Sigmoid colon (tissue), 7 donors: Measurements from ENCODE around the gene PRKRIP1. TPM values are rescaled to one million over a fixed set of nuclear protein-coding genes. Genes with fewer than 3 reads are reported as not detected.

Source experiments
- DNase-seq: peaks from one replicate; pipeline ENCODE4 v3.0.0-alpha.2; 2019
- H3K27ac ChIP-seq, 4 donors: fragments of 200-600 bp; sonication (generic); one replicate each; pipeline ENCODE4 v1.5.1; 2016 to 2019; ENCODE audit warnings: mild to moderate bottlenecking in 1 of 4
- H3K27me3 ChIP-seq, 3 donors: fragments of 200-600 bp; sonication (generic); one replicate each; pipeline ENCODE4 v1.5.1; 2019; ENCODE audit warnings: mild to moderate bottlenecking in 1 of 3
- H3K36me3 ChIP-seq, 4 donors: fragments of 200-600 bp; sonication (generic); one replicate each; pipeline ENCODE4 v1.5.1; 2016 to 2019
- H3K4me1 ChIP-seq, 4 donors: fragments of 200-600 bp; sonication (generic); one replicate each; pipeline ENCODE4 v1.5.1; 2017 to 2019
- H3K4me3 ChIP-seq, 4 donors: fragments of 200-600 bp; sonication (generic); one replicate each; pipeline ENCODE4 v1.5.1; 2017 to 2019; ENCODE audit warnings: mild to moderate bottlenecking in 2 of 4, moderate library complexity in 1 of 4
- H3K9me3 ChIP-seq, 4 donors: fragments of 200-600 bp in 3 of 4; sonication (generic) in 3 of 4; one replicate each; pipeline versions ENCODE4 v1.5.1 to v1.6.1; 2013 to 2019
- CTCF ChIP-seq, 4 experiments: fragments of 450-650 bp in 3 of 4; fragments of 200-600 bp in 1 of 4; IDR thresholded peaks; one replicate each; pipeline ENCODE4 v1.5.1; 2016 to 2019; ENCODE audit warnings: antibody characterized with exemption in 4 of 4, mild to moderate bottlenecking in 3 of 4, moderate library complexity in 2 of 4
- EP300 ChIP-seq, 4 donors: sonication (generic); formaldehyde crosslinking; IDR thresholded peaks; one replicate each; pipeline ENCODE4 v1.6.1; 2017; ENCODE audit warnings: antibody characterized with exemption in 4 of 4
- POLR2A ChIP-seq, 2 donors: fragments of 450-650 bp; IDR thresholded peaks; one replicate each; pipeline ENCODE4 v1.6.1; 2016; ENCODE audit warnings: antibody characterized with exemption in 2 of 2, mild to moderate bottlenecking in 2 of 2, moderate library complexity in 2 of 2
- POLR2AphosphoS5 ChIP-seq, 4 donors: sonication (generic); formaldehyde crosslinking; IDR thresholded peaks; one replicate each; pipeline ENCODE4 v1.6.1; 2017; ENCODE audit warnings: antibody characterized with exemption in 4 of 4
- WGBS, 2 donors: extraction: QIAGEN DNeasy Blood & Tissue Kit; methylation state at CpG; one replicate each; pipeline ENCODE4 v1.1.7; 2013; 5-methylcytosine and 5-hydroxymethylcytosine counted together
- intact Hi-C: fragments of 100-400 bp; cut with DNase I; formaldehyde crosslinking; loops from one replicate; pipeline ENCODE4 v1.15.1; 2023
- polyA plus RNA-seq, 3 donors: library from polyadenylated mRNA; stranded (reverse); fragments of 200-250 nt; gene quantifications; one replicate each; pipeline ENCODE4 v1.2.3, GENCODE V29; 2013
- total RNA-seq, 4 donors: library from RNA; depleted of rRNA; stranded (reverse); fragments of >200 nt; gene quantifications; one replicate each; pipeline ENCODE4 v1.1.0, GENCODE V29; 2016
- donor health status: healthy with polysubstance abuse.
- donor health status: Bipolar disorder and iron deficiency.
- donor health status: healthy.

The PRKRIP1 gene
- total and polyA plus RNA-seq, 7 donors: 9.0 to 29.9 (median 24.1) TPM

- WGBS, 2 donors: 71 to 86% methylated on average over 5 of the region's 5 CpGs
- H3K27me3 ChIP-seq: no peaks in the 10 kb centered on the region
- H3K9me3 ChIP-seq: no peaks in the 10 kb centered on the region
- no peak overlapping the region for H3K4me3 ChIP-seq
- peak overlapping the region in 2 of 4 donors; percentile 32 to 47 for H3K27ac ChIP-seq
- TF ChIP-seq EP300 (IDR thresholded peaks at IDR 0.05) (no peak), POLR2A (IDR thresholded peaks at IDR 0.05) (no peak), CTCF (IDR thresholded peaks at IDR 0.05) (no peak), POLR2AphosphoS5 (IDR thresholded peaks at IDR 0.05) (no peak)
- H3K4me1 ChIP-seq: peaks cover 0 to 10% (median 8%) of the 10 kb centered on the region in 4 donors
- DNase-seq: no peak
- intact Hi-C loops: no loop called here
- peaks cover 0 to 52% (median 24%) of the 10 kb centered on the region in 4 donors for H3K36me3 ChIP-seq
Measured at GRCh38 chr7:102427019-102427405, 30.8 kb downstream of the PRKRIP1 start.

GRCh38 chr7:102429141-102429899 lies 33.2 kb downstream of the PRKRIP1 start:
- Histone ChIP-seq H3K4me1 (peaks cover 0 to 28% (median 25%) of the 10 kb centered on the region in 4 donors), H3K9me3 (no peaks in the 10 kb centered on the region), H3K36me3 (peaks cover 0 to 32% (median 21%) of the 10 kb centered on the region in 4 donors), H3K4me3 (no peak overlapping the region), H3K27me3 (no peaks in the 10 kb centered on the region), H3K27ac (no peak overlapping the region)
- no peak for DNase-seq
- WGBS, 2 donors: 95 to 97% methylated on average over 10 of the region's 10 CpGs
- intact Hi-C loops: no loop called here
- no peak for TF ChIP-seq POLR2A (IDR thresholded peaks at IDR 0.05)
- no peak for TF ChIP-seq EP300 (IDR thresholded peaks at IDR 0.05)
- TF ChIP-seq CTCF (IDR thresholded peaks at IDR 0.05): no peak

GRCh38 chr7:102431617-102432298 lies 35.6 kb downstream of the PRKRIP1 start:
- peaks cover 0 to 30% (median 29%) of the 10 kb centered on the region in 4 donors for H3K4me1 ChIP-seq
- no peak for TF ChIP-seq POLR2AphosphoS5 (IDR thresholded peaks at IDR 0.05)
- TF ChIP-seq POLR2A (IDR thresholded peaks at IDR 0.05): no peak
- TF ChIP-seq EP300 (IDR thresholded peaks at IDR 0.05): no peak
- no peak for TF ChIP-seq CTCF (IDR thresholded peaks at IDR 0.05)

GRCh38 chr7:102432442-102433218 lies 36.5 kb downstream of the PRKRIP1 start:
- H3K36me3 ChIP-seq: no peaks in the 10 kb centered on the region
- intact Hi-C loops: no loop called here
- peak overlapping the region; percentile 50 to 75 (median 64) for H3K27ac ChIP-seq
- TF ChIP-seq POLR2AphosphoS5 (IDR thresholded peaks at IDR 0.05) (no peak), POLR2A (IDR thresholded peaks at IDR 0.05) (no peak), EP300 (IDR thresholded peaks at IDR 0.05) (no peak), CTCF (IDR thresholded peaks at IDR 0.05) (no peak)
- peak overlapping the region; percentile 55 to 98 (median 79) for H3K4me3 ChIP-seq
- H3K27me3 ChIP-seq: no peaks in the 10 kb centered on the region
- no peak for DNase-seq
- peaks cover 0 to 30% (median 29%) of the 10 kb centered on the region in 4 donors for H3K4me1 ChIP-seq
- H3K9me3 ChIP-seq: no peaks in the 10 kb centered on the region
- 26% methylated on average over 27 of the region's 27 CpGs for WGBS, 2 donors

More at GRCh38 chr7:102431617-102432298, 35.6 kb downstream of the PRKRIP1 start:
- intact Hi-C loops: no loop called here
- Histone ChIP-seq H3K36me3 (peaks cover 0 to 7% (median 4%) of the 10 kb centered on the region in 4 donors), H3K27ac (peak overlapping the region; percentile 18 to 75 (median 40)), H3K4me3 (no peak overlapping the region), H3K9me3 (no peaks in the 10 kb centered on the region), H3K27me3 (no peaks in the 10 kb centered on the region)
- 7 to 17% methylated on average over 17 of the region's 17 CpGs for WGBS, 2 donors
- DNase-seq: no peak
